Measurements from ENCODE around the gene CPED1.
"Not testable (repeated sequence)": the region's sequence is repeated elsewhere in the genome, so short reads cannot be mapped to it uniquely, and the experiment has no call there.

CPED1 gene

GRCh38 chr7:121072826-121073225 is 84.3 kb downstream of the CPED1 start:
- no peak overlapping the region for H3K23ac ChIP-seq (ENCODE audit: low read depth, low read length, poor library complexity)
- H3K4me3 ChIP-seq (ENCODE audit: low read length in 2 of 2): no peak overlapping the region
- no peak overlapping the region for H2AK5ac ChIP-seq (ENCODE audit: low read depth, low read length)
- no peak for DNase-seq (ENCODE audit: low spot score)
- H2BK5ac ChIP-seq (ENCODE audit: low read length): no peak overlapping the region
- no peaks in the 10 kb centered on the region for H3K9me3 ChIP-seq (replicated peaks in 1 of 2; ENCODE audit: control insufficient read depth in 2 of 2, insufficient read depth in 1 of 2, low read depth in 1 of 2, low read length in 2 of 2)
- no CpG with 5 or more reads among the region's 2 CpGs for WGBS, 2 donors (ENCODE audit: extremely low coverage in 2 of 2, insufficient read length in 2 of 2, insufficient replicate concordance in 1 of 2)
- no peak overlapping the region for H2BK12ac ChIP-seq (ENCODE audit: low read length)
- H3K9ac ChIP-seq (ENCODE audit: low read depth, low read length, poor library complexity): no peak overlapping the region
- no peaks in the 10 kb centered on the region for H3K79me1 ChIP-seq (ENCODE audit: low read depth, low read length)
- no peak overlapping the region for H3K4me2 ChIP-seq (ENCODE audit: insufficient read depth, low read length, poor library complexity, severe bottlenecking)
- H2BK120ac ChIP-seq (ENCODE audit: low read depth, low read length): no peak overlapping the region
- H3K27ac ChIP-seq (replicated peaks; ENCODE audit: low read length): no peak overlapping the region
- no peak overlapping the region for H2BK15ac ChIP-seq (ENCODE audit: low read length)
- H3K27me3 ChIP-seq (ENCODE audit: control insufficient read depth in 3 of 3, insufficient read depth in 3 of 3, low read depth in 1 of 3, low read length in 3 of 3): peaks cover 0 to 9% (median 0%) of the 10 kb centered on the region in 3 experiments
- H3K36me3 ChIP-seq (replicated peaks in 1 of 2; ENCODE audit: control insufficient read depth in 2 of 2, insufficient read depth in 2 of 2, low read length in 2 of 2): no peaks in the 10 kb centered on the region
- no peak overlapping the region for H2AFZ ChIP-seq (ENCODE audit: low read length)
- no peaks in the 10 kb centered on the region for H3K4me1 ChIP-seq (ENCODE audit: control insufficient read depth in 2 of 2, insufficient read depth in 1 of 2, low read depth in 1 of 2, low read length in 2 of 2)
- H4K91ac ChIP-seq (ENCODE audit: low read depth, low read length, poor library complexity): no peak overlapping the region
- H3K4ac ChIP-seq (ENCODE audit: low read length): no peak overlapping the region
- H3K14ac ChIP-seq (ENCODE audit: low read length): no peak overlapping the region
- no peak overlapping the region for H3K18ac ChIP-seq (ENCODE audit: low read length)
- H4K8ac ChIP-seq (ENCODE audit: low read depth, low read length): no peak overlapping the region

- H2AFZ ChIP-seq (ENCODE audit: low read length): no peak overlapping the region
- WGBS, 2 donors (ENCODE audit: extremely low coverage in 2 of 2, insufficient read length in 2 of 2, insufficient replicate concordance in 1 of 2): no CpG with 5 or more reads among the region's 3 CpGs
- no peak overlapping the region for H4K8ac ChIP-seq (ENCODE audit: low read depth, low read length)
Observed at GRCh38 chr7:121073463-121074099, 85.1 kb downstream of the CPED1 start.

GRCh38 chr7:121075424-121075841 is 86.9 kb downstream of the CPED1 start:
- not testable (repeated sequence) for H3K4me3 ChIP-seq (ENCODE audit: low read length in 2 of 2); H2BK15ac ChIP-seq (ENCODE audit: low read length); H3K36me3 ChIP-seq (replicated peaks in 1 of 2; ENCODE audit: control insufficient read depth in 2 of 2, insufficient read depth in 2 of 2, low read length in 2 of 2); H3K27ac ChIP-seq (replicated peaks; ENCODE audit: low read length); H3K4me1 ChIP-seq (ENCODE audit: control insufficient read depth in 2 of 2, insufficient read depth in 1 of 2, low read depth in 1 of 2, low read length in 2 of 2); H3K27me3 ChIP-seq (ENCODE audit: control insufficient read depth in 3 of 3, insufficient read depth in 3 of 3, low read depth in 1 of 3, low read length in 3 of 3); H2BK120ac ChIP-seq (ENCODE audit: low read depth, low read length); DNase-seq (ENCODE audit: low spot score); H4K8ac ChIP-seq (ENCODE audit: low read depth, low read length); H3K79me1 ChIP-seq (ENCODE audit: low read depth, low read length); H3K4ac ChIP-seq (ENCODE audit: low read length); H2BK5ac ChIP-seq (ENCODE audit: low read length); H2AFZ ChIP-seq (ENCODE audit: low read length); H3K14ac ChIP-seq (ENCODE audit: low read length); H3K9ac ChIP-seq (ENCODE audit: low read depth, low read length, poor library complexity); H2AK5ac ChIP-seq (ENCODE audit: low read depth, low read length); H3K4me2 ChIP-seq (ENCODE audit: insufficient read depth, low read length, poor library complexity, severe bottlenecking); H3K23ac ChIP-seq (ENCODE audit: low read depth, low read length, poor library complexity); H4K91ac ChIP-seq (ENCODE audit: low read depth, low read length, poor library complexity); H2BK12ac ChIP-seq (ENCODE audit: low read length); H3K9me3 ChIP-seq (replicated peaks in 1 of 2; ENCODE audit: control insufficient read depth in 2 of 2, insufficient read depth in 1 of 2, low read depth in 1 of 2, low read length in 2 of 2); H3K18ac ChIP-seq (ENCODE audit: low read length)
- WGBS, 2 donors (ENCODE audit: extremely low coverage in 2 of 2, insufficient read length in 2 of 2, insufficient replicate concordance in 1 of 2): no CpG with 5 or more reads among the region's 5 CpGs

More at GRCh38 chr7:121073463-121074099, 85.1 kb downstream of the CPED1 start:
- Histone ChIP-seq H2AK5ac (ENCODE audit: low read depth, low read length) (no peak overlapping the region), H2BK15ac (ENCODE audit: low read length) (no peak overlapping the region), H3K18ac (ENCODE audit: low read length) (no peak overlapping the region), H3K27ac (replicated peaks; ENCODE audit: low read length) (no peak overlapping the region), H3K27me3 (ENCODE audit: control insufficient read depth in 3 of 3, insufficient read depth in 3 of 3, low read depth in 1 of 3, low read length in 3 of 3) (peaks cover 0 to 9% (median 0%) of the 10 kb centered on the region in 3 experiments), H3K36me3 (replicated peaks in 1 of 2; ENCODE audit: control insufficient read depth in 2 of 2, insufficient read depth in 2 of 2, low read length in 2 of 2) (no peaks in the 10 kb centered on the region), H2BK12ac (ENCODE audit: low read length) (no peak overlapping the region), H3K23ac (ENCODE audit: low read depth, low read length, poor library complexity) (no peak overlapping the region), H3K4me2 (ENCODE audit: insufficient read depth, low read length, poor library complexity, severe bottlenecking) (no peak overlapping the region), H3K4me1 (ENCODE audit: control insufficient read depth in 2 of 2, insufficient read depth in 1 of 2, low read depth in 1 of 2, low read length in 2 of 2) (no peaks in the 10 kb centered on the region), H3K4me3 (ENCODE audit: low read length in 2 of 2) (no peak overlapping the region), H3K4ac (ENCODE audit: low read length) (no peak overlapping the region), H2BK5ac (ENCODE audit: low read length) (no peak overlapping the region), H3K79me1 (ENCODE audit: low read depth, low read length) (no peaks in the 10 kb centered on the region), H3K9me3 (replicated peaks in 1 of 2; ENCODE audit: control insufficient read depth in 2 of 2, insufficient read depth in 1 of 2, low read depth in 1 of 2, low read length in 2 of 2) (peaks cover 0 to 1% of the 10 kb centered on the region in 2 donors), H3K14ac (ENCODE audit: low read length) (no peak overlapping the region), H3K9ac (ENCODE audit: low read depth, low read length, poor library complexity) (no peak overlapping the region), H4K91ac (ENCODE audit: low read depth, low read length, poor library complexity) (no peak overlapping the region), H2BK120ac (ENCODE audit: low read depth, low read length) (no peak overlapping the region)
- DNase-seq (ENCODE audit: low spot score): no peak

- Histone ChIP-seq H4K91ac (ENCODE audit: low read depth, low read length, poor library complexity) (no peak overlapping the region), H3K4me2 (ENCODE audit: insufficient read depth, low read length, poor library complexity, severe bottlenecking) (no peak overlapping the region), H3K4me3 (ENCODE audit: low read length in 2 of 2) (no peak overlapping the region), H2AFZ (ENCODE audit: low read length) (no peak overlapping the region), H3K23ac (ENCODE audit: low read depth, low read length, poor library complexity) (no peak overlapping the region), H2BK120ac (ENCODE audit: low read depth, low read length) (no peak overlapping the region), H3K36me3 (replicated peaks in 1 of 2; ENCODE audit: control insufficient read depth in 2 of 2, insufficient read depth in 2 of 2, low read length in 2 of 2) (no peaks in the 10 kb centered on the region), H3K4me1 (ENCODE audit: control insufficient read depth in 2 of 2, insufficient read depth in 1 of 2, low read depth in 1 of 2, low read length in 2 of 2) (no peaks in the 10 kb centered on the region), H2AK5ac (ENCODE audit: low read depth, low read length) (no peak overlapping the region), H2BK5ac (ENCODE audit: low read length) (no peak overlapping the region), H3K9me3 (replicated peaks in 1 of 2; ENCODE audit: control insufficient read depth in 2 of 2, insufficient read depth in 1 of 2, low read depth in 1 of 2, low read length in 2 of 2) (peaks cover 0 to 2% of the 10 kb centered on the region in 2 donors), H3K27ac (replicated peaks; ENCODE audit: low read length) (no peak overlapping the region), H3K27me3 (ENCODE audit: control insufficient read depth in 3 of 3, insufficient read depth in 3 of 3, low read depth in 1 of 3, low read length in 3 of 3) (peaks cover 0 to 9% (median 0%) of the 10 kb centered on the region in 3 experiments), H3K79me1 (ENCODE audit: low read depth, low read length) (no peaks in the 10 kb centered on the region), H3K14ac (ENCODE audit: low read length) (no peak overlapping the region), H3K18ac (ENCODE audit: low read length) (no peak overlapping the region), H2BK15ac (ENCODE audit: low read length) (no peak overlapping the region), H4K8ac (ENCODE audit: low read depth, low read length) (no peak overlapping the region), H3K9ac (ENCODE audit: low read depth, low read length, poor library complexity) (no peak overlapping the region), H2BK12ac (ENCODE audit: low read length) (no peak overlapping the region), H3K4ac (ENCODE audit: low read length) (no peak overlapping the region)
- DNase-seq (ENCODE audit: low spot score): no peak
- WGBS, 2 donors (ENCODE audit: extremely low coverage in 2 of 2, insufficient read length in 2 of 2, insufficient replicate concordance in 1 of 2): no CpG with 5 or more reads among the region's 3 CpGs
Observed at GRCh38 chr7:121075952-121076349, 87.4 kb downstream of the CPED1 start.
